Cardiac fibroblast (primary cell): ENCODE data around the gene PDIA4.

ENCODE experiments used
- DNase-seq, 2 donors: peaks; one replicate each; pipeline versions ENCODE4 v3.0.0 to v3.0.0-alpha.2; 2010; ENCODE audit warnings: low read depth in 2 of 2
- H3K4me3 ChIP-seq, 2 donors: replicated peaks in 1 of 2; 1 replicate in 1 of 2; 2 replicates in 1 of 2; pipeline ENCODE4 v1.5.1; 2011; ENCODE audit warnings: low read depth in 2 of 2, low read length in 2 of 2, mild to moderate bottlenecking in 2 of 2, moderate library complexity in 1 of 2
- CTCF ChIP-seq: IDR thresholded peaks from one replicate; pipeline ENCODE4 v1.5.1; 2011; ENCODE audit warnings: low read depth, mild to moderate bottlenecking, low read length, inconsistent platforms

PDIA4 gene

GRCh38 chr7:149003560-149004305 lies 24.6 kb downstream of the PDIA4 start:
- DNase-seq: no peak
- H3K4me3 ChIP-seq: no peak overlapping the region
- no peak for TF ChIP-seq CTCF

GRCh38 chr7:149003018-149003417 lies 25.3 kb downstream of the PDIA4 start:
- DNase-seq: no peak
- H3K4me3 ChIP-seq: no peak overlapping the region
- no peak for TF ChIP-seq CTCF

GRCh38 chr7:149002604-149003003 lies 25.7 kb downstream of the PDIA4 start:
- TF ChIP-seq CTCF: no peak
- DNase-seq: no peak
- no peak overlapping the region for H3K4me3 ChIP-seq

GRCh38 chr7:149001427-149002068 lies 26.8 kb downstream of the PDIA4 start:
- no peak overlapping the region for H3K4me3 ChIP-seq
- no peak for DNase-seq
- TF ChIP-seq CTCF: no peak

- H3K4me3 ChIP-seq: no peak overlapping the region
- DNase-seq: no peak
- no peak for TF ChIP-seq CTCF
These were observed 27.3 kb downstream of the PDIA4 start for GRCh38 chr7:149000961-149001360.

- DNase-seq: no peak
- no peak overlapping the region for H3K4me3 ChIP-seq
- no peak for TF ChIP-seq CTCF
These were observed 29.1 kb downstream of the PDIA4 start for GRCh38 chr7:148999192-148999591.

GRCh38 chr7:148997497-148997896 lies 30.8 kb downstream of the PDIA4 start:
- TF ChIP-seq CTCF: no peak
- no peak for DNase-seq
- no peak overlapping the region for H3K4me3 ChIP-seq
